Stimulated activated naive B cell treated with anti-CD40 and anti-IgM and Interleukin-4, amounts not matched to agents 10 μg/mL and 1 μg/mL and 100 μg/mL, for 72 hours (primary cell): ENCODE measurements around the gene PLS1.
"Not testable (repeated sequence)": the region's sequence is repeated elsewhere in the genome, so short reads cannot be mapped to it uniquely, and the experiment has no call there.

Experiments
- ATAC-seq, 2 donors: fragments of 150-1000 bp; cut with Tn5 transposase; replicated peaks; 2 replicates each; pipeline ENCODE4 v1.10.0; 2021; ENCODE audit warnings: moderate library complexity in 1 of 2
- DNase-seq: peaks from one replicate; pipeline ENCODE4 v3.0.0; 2021
- H3K27ac Mint-ChIP-seq: one replicate; pipeline ENCODE4 v1.8.0; 2022; ENCODE audit warnings: mild to moderate bottlenecking, mixed read lengths
- H3K27me3 Mint-ChIP-seq, 2 donors: one replicate each; pipeline ENCODE4 v1.8.0; 2022; ENCODE audit warnings: mixed read lengths in 2 of 2
- H3K36me3 Mint-ChIP-seq, 2 donors: one replicate each; pipeline ENCODE4 v1.8.0; 2022; ENCODE audit warnings: mixed read lengths in 2 of 2, mild to moderate bottlenecking in 1 of 2
- H3K4me1 Mint-ChIP-seq, 2 donors: one replicate each; pipeline ENCODE4 v1.8.0; 2022; ENCODE audit warnings: mixed read lengths in 2 of 2, mild to moderate bottlenecking in 1 of 2
- H3K4me3 Mint-ChIP-seq, 2 donors: one replicate each; pipeline ENCODE4 v1.8.0; 2022; ENCODE audit warnings: mild to moderate bottlenecking in 2 of 2, mixed read lengths in 2 of 2, moderate library complexity in 1 of 2
- H3K9me3 Mint-ChIP-seq, 2 donors: one replicate each; pipeline ENCODE4 v1.8.0; 2022; ENCODE audit warnings: mixed read lengths in 2 of 2, mild to moderate bottlenecking in 1 of 2

Gene PLS1

DNA sequence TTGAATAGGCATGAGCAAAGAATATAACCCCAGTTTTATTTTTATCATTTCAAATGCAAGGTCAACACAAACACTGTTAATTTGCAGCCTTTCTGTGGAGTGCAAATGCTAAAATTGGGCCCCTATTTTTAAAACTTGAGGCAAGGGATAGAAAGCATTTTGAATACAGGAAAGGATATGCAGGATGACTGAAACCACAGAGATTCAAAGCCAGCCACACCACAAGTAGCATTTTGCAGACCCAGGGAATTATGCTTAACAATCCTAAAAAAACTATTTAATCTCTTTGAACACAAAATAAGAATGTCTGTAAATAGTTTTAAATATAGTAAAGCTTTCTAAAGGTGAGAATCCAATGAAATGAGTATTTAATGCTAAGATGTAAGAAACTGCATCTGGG, 64.7 kb downstream of the PLS1 start:
- Mint-ChIP-seq H3K27ac (no peak overlapping the region), H3K4me3 (no peak overlapping the region), H3K9me3 (no peaks in the 10 kb centered on the region), H3K4me1 (peaks cover 0 to 5% of the 10 kb centered on the region in 2 donors), H3K36me3 (no peaks in the 10 kb centered on the region), H3K27me3 (no peaks in the 10 kb centered on the region)
- ATAC-seq (no peak), DNase-seq (no peak)

DNA sequence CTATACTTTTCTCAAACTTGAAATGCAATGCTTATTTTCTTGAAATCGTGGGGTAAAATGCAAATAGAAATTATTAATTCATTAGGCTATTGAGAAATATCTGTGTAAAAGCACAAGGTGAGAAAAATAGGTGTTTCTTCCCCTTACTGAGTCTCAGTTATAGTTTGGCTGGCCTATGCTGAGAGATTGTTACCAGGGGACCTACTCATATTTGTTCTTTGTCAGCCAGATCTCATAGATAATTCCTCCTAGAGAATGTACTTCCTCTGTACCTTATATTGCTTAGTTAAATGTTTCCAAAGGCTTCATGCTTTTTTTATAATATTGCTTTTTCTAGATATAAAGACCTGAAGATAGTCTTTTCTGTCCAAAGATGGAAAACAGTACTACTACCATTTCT, 67.7 kb downstream of the PLS1 start:
- H3K36me3 Mint-ChIP-seq = no peaks in the 10 kb centered on the region
- H3K27ac Mint-ChIP-seq = no peak overlapping the region
- DNase-seq (no peak), ATAC-seq (no peak)
- H3K9me3 Mint-ChIP-seq = no peaks in the 10 kb centered on the region
- no peaks in the 10 kb centered on the region for H3K4me1 Mint-ChIP-seq
- H3K27me3 Mint-ChIP-seq = no peaks in the 10 kb centered on the region
- no peak overlapping the region for H3K4me3 Mint-ChIP-seq

DNA sequence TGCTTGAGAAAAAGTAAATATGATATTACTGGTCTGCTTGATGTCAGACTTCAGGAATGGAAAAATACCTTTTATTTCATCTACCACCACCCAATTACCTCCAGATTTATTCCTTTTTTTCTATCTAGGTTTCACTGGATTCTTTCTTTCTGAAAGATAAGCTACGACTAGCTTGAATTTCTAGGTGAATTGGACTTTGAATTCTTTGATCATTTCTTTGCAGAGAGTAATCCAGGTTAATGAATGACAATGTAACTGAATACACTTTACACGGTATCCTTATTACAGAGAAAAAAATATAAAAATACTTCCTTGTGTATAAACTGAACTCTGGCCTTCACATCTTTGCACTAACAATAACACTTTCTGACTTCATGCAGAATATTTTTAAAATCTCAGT, 68.1 kb downstream of the PLS1 start:
- Mint-ChIP-seq H3K36me3 (no peaks in the 10 kb centered on the region), H3K4me1 (no peaks in the 10 kb centered on the region), H3K4me3 (no peak overlapping the region), H3K27me3 (no peaks in the 10 kb centered on the region), H3K9me3 (no peaks in the 10 kb centered on the region), H3K27ac (no peak overlapping the region)
- DNase-seq (no peak), ATAC-seq (no peak)

DNA sequence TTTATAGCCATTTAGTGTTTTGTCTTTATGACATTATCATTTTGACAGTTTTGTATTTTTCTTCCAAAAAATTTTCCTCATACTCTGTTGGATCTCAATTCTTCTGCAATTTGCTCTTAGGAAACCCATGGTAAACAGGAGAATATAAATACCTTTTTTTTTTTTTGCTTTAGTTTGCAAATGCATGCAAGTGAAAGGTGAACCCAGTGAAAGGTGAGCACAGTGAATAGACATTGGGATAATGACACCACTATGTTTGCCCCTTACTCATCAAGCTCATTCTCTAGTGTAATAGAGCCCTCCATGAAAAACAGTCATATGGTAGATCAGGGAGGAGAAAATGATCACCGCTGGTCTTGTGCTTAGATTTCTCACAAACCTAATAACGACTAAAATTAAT, 68.6 kb downstream of the PLS1 start:
- DNase-seq = no peak
- ATAC-seq = no peak
- Mint-ChIP-seq H3K9me3 (no peaks in the 10 kb centered on the region), H3K4me1 (no peaks in the 10 kb centered on the region), H3K4me3 (no peak overlapping the region), H3K36me3 (no peaks in the 10 kb centered on the region), H3K27ac (no peak overlapping the region), H3K27me3 (no peaks in the 10 kb centered on the region)

DNA sequence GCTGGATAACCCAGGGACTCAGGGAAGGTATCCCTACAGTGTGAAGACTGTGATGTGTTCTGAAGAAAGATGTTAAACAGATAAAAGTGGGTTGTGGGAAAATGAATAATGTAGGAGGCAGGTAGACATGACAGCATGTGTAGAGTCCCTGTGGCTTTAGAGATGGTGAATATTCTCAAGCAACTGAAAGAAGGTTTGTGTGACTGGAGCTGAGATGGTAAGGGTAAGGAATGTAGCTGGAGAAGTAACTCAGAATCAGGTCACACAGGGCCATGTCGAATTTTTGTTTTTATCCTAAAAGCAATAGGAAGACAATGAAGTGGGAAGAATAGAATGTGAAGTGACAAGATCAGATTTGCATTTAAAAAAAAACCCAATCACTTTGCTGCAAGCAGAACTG, 73.9 kb downstream of the PLS1 start:
- no peaks in the 10 kb centered on the region for H3K9me3 Mint-ChIP-seq
- DNase-seq = no peak
- no peak overlapping the region for H3K4me3 Mint-ChIP-seq
- H3K4me1 Mint-ChIP-seq = no peaks in the 10 kb centered on the region
- no peaks in the 10 kb centered on the region for H3K27me3 Mint-ChIP-seq
- no peak for ATAC-seq
- no peaks in the 10 kb centered on the region for H3K36me3 Mint-ChIP-seq
- H3K27ac Mint-ChIP-seq = no peak overlapping the region

DNA sequence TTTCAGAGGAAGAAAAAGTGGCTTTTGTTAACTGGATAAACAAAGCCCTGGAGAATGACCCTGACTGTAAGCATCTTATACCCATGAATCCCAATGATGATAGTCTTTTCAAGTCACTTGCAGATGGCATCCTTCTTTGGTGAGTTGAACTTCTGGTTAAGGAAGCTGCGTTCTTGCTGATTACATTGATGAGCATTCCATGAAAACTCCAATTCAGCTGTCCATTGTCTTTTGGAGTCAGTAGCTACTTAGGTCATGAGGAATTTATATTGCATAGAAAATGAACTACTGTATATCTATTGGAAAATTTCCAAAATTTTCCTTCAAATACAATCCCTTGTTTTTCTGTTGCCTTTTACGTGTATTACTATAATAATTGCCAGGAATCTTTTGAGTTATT, 80.0 kb downstream of the PLS1 start:
- H3K27me3 Mint-ChIP-seq = no peaks in the 10 kb centered on the region
- no peaks in the 10 kb centered on the region for H3K36me3 Mint-ChIP-seq
- no peaks in the 10 kb centered on the region for H3K4me1 Mint-ChIP-seq
- ATAC-seq (no peak), DNase-seq (no peak)
- H3K27ac Mint-ChIP-seq = no peak overlapping the region
- H3K4me3 Mint-ChIP-seq = no peak overlapping the region
- H3K9me3 Mint-ChIP-seq = no peaks in the 10 kb centered on the region

DNA sequence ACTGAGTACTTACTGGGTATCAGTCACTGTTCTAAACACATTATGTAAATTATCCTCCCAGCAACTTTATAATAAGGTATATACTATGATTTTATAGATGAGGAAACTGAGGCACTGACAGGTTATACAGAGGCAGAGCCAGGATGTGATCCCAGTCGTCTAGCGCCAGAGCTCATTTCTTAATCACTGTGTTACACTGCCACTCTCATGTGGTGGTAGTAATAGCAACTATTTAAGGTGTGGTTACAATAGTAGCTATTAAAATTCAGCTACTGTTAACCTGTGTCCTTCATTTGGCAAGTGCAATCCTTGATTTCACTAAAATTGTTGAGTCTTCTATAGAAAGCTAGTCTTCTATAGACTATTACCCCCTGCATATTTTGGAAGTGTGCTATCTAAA, 84.5 kb downstream of the PLS1 start:
- Mint-ChIP-seq H3K27ac (no peak overlapping the region), H3K36me3 (no peaks in the 10 kb centered on the region), H3K4me1 (no peaks in the 10 kb centered on the region), H3K4me3 (no peak overlapping the region), H3K9me3 (no peaks in the 10 kb centered on the region), H3K27me3 (no peaks in the 10 kb centered on the region)
- no peak for ATAC-seq
- no peak for DNase-seq

DNA sequence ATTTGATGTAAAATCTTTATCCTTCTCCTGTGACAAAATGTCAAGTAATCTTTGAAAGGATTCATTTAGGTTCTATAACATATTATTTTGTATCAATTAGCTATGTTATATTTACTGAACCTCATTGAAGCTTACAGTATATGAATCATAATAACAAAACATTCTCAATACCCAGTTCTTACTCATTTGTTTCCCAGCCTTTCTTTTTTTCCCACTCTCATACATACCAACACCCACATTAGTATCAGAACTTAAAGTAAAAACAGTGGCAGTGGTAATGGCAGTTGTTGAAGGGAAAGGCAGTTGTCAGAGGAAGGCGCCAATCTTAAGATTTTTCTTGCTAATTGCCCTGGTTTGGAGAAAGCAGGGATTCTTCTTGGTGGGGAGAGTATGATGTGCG, 94.4 kb downstream of the PLS1 start:
- H3K36me3 Mint-ChIP-seq = no peaks in the 10 kb centered on the region
- no peaks in the 10 kb centered on the region for H3K9me3 Mint-ChIP-seq
- no peak overlapping the region for H3K27ac Mint-ChIP-seq
- DNase-seq = no peak
- H3K4me1 Mint-ChIP-seq = no peaks in the 10 kb centered on the region
- H3K27me3 Mint-ChIP-seq = no peaks in the 10 kb centered on the region
- H3K4me3 Mint-ChIP-seq = no peak overlapping the region
- ATAC-seq = no peak

DNA sequence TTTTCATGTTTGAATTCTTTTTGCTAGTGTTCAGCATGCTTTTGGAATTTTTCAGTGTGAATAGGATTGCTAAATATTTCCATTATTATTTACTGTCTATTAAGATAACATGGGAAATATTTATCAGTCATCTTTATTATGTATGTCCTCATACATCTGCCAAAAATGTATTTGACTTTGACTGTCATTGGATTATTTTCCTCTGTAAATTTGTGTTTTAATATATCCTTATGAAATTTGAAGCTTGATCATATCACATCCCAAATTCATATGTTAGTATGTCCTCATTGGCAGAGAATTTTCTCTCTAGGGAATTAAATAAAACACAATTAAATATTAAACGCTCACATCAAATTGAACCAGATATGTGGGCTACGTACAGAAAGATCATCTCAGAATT, 95.3 kb downstream of the PLS1 start:
- no peaks in the 10 kb centered on the region for H3K4me1 Mint-ChIP-seq
- no peak overlapping the region for H3K4me3 Mint-ChIP-seq
- ATAC-seq (no peak), DNase-seq (no peak)
- H3K27ac Mint-ChIP-seq = no peak overlapping the region
- H3K36me3 Mint-ChIP-seq = no peaks in the 10 kb centered on the region
- no peaks in the 10 kb centered on the region for H3K27me3 Mint-ChIP-seq
- no peaks in the 10 kb centered on the region for H3K9me3 Mint-ChIP-seq

DNA sequence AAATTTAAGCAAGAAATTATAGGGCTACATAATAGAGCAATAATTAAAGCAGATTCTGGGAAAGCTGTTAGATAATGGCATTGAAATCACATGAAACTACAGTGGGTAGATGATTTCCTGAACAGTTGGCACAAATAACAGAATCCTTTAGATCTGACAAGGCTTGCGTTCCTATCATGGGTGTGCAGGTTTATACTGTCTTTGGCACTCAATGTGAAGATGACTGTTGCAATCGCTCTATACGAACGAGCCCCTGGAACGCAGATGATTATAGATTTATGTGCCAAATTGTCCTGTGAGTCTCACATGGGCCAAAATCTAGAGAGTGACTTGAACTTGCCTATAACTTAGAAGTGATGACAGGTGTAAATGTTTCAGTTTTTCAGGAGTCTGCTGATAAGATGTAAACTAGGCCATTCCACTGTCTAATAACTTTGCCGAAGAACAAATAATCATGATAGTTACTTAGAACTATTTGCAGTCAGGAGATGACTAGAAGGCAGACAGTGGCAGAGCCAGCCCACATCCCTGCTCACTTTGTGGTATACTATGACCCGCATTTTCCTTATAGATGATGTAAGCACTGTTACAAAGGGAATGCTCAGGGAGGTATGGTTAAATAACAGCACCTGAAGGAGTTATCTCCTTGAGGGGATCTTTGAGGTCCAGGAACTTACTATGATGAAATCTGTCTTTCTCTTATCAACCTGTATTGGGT, 97.1 kb downstream of the PLS1 start:
- Mint-ChIP-seq H3K4me3 (no peak overlapping the region), H3K27me3 (no peaks in the 10 kb centered on the region), H3K36me3 (no peaks in the 10 kb centered on the region), H3K4me1 (no peaks in the 10 kb centered on the region), H3K9me3 (no peaks in the 10 kb centered on the region), H3K27ac (no peak overlapping the region)
- DNase-seq = no peak
- ATAC-seq = no peak

DNA sequence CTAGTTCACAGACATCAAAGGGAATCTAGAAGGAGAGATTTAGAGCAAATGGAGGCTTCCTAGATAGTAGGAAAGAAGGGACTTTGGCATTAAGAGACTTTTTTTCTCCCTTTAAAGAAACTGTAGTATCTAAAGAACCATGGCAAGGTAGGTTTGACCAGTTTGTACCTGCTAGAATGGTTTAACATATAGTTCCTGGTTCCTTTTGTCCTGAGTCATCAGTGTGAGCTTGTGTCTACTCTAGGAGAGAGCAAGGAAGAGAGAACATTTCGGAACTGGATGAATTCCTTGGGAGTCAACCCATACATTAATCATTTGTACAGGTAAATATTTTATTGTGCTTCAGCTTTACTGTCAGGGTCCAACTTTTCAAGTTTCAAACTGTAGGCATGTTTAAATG, 98.0 kb downstream of the PLS1 start:
- DNase-seq = no peak
- H3K27ac Mint-ChIP-seq = no peak overlapping the region

DNA sequence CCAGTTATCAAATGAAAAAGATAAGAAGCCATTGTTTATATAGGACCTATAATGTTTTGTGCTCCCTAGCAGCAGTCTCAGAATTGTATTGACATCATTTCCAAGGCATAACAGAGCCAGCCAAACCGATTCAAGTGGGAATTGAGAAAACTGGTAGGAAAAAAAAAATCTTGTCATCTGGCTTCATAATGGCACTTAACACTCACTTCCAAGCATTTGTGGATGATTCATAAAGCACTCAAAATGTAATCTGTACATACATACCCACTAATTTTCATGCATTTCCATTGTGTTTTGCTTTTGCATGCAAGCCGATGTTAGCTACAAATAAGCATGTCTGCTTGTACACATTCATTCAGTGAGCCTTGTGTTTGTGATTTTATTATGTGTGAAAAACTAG, 109.0 kb downstream of the PLS1 start:
- no peak overlapping the region for H3K27ac Mint-ChIP-seq
- H3K27me3 Mint-ChIP-seq = peaks cover 0 to 6% of the 10 kb centered on the region in 2 donors
- H3K4me1 Mint-ChIP-seq = peaks cover 0 to 3% of the 10 kb centered on the region in 2 donors
- H3K4me3 Mint-ChIP-seq = no peak overlapping the region
- DNase-seq (no peak), ATAC-seq (no peak)
- peaks cover 0 to 2% of the 10 kb centered on the region in 2 donors for H3K9me3 Mint-ChIP-seq
- H3K36me3 Mint-ChIP-seq = no peaks in the 10 kb centered on the region

More for the DNA sequence above, 98.0 kb downstream of the PLS1 start:
- Mint-ChIP-seq H3K9me3 (no peaks in the 10 kb centered on the region), H3K27me3 (no peaks in the 10 kb centered on the region), H3K4me3 (no peak overlapping the region), H3K4me1 (no peaks in the 10 kb centered on the region), H3K36me3 (no peaks in the 10 kb centered on the region)
- ATAC-seq = no peak

DNA sequence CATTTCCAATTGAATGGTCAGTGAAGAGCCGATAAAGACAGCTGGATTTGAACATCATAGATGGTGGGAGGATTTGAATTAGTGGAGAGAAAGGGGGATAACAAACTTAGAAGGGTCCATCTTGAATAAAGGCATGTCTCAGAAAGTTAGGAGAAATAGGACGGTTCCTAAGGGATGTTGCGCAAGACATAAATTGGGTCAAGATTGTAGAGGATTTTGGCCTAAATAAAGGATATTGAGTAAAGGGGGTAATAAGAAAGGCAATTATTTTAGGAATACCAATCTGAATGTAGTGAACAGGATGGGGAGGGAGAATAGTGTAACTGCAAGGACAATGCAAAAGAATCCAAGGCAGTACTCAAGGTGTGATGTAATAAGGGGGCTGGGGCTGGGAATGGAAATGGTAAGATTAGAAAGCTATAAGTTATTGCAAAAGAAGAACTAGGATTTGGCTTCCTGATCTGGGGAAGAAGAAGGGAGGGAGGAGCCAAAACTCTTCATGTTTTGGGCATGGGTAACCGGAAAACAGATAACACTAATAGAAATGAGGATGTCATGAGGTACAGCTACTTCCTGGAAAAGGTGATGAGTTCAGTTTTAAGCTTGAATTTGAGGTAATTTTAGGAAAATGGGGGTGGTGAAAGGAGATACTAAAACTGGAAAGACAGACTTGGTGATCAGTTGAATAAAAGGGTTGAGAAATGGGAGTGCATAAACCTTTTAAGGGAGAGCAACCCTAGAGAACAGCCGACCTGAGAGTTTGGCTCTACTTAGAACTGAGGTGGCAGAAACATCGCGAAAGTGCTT, 110.3 kb downstream of the PLS1 start:
- Mint-ChIP-seq H3K27me3 (peaks cover 0 to 6% of the 10 kb centered on the region in 2 donors), H3K4me1 (peaks cover 0 to 3% of the 10 kb centered on the region in 2 donors), H3K9me3 (no peaks in the 10 kb centered on the region), H3K27ac (no peak overlapping the region), H3K36me3 (no peaks in the 10 kb centered on the region), H3K4me3 (no peak overlapping the region)
- DNase-seq (no peak), ATAC-seq (no peak)

DNA sequence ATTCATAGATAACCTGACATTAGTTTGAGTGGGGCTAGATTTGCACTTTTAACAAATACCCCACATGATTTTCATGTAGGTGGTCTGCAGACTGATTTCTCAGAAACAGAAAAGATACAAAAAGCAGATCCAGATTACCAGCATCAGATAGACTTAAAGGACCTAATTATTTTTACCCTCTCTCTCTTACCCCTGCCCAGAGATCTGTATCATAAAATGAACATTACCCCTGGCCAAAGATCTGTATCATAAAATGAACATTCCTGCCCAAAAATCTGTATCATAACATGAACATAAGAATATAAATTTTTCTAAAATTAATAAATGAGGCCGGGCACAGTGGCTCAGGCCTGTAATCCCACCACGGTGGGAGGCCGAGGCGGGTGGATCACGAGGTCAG, 113.0 kb downstream of the PLS1 start:
- H3K27ac Mint-ChIP-seq = no peak overlapping the region
- no peak overlapping the region for H3K4me3 Mint-ChIP-seq
- H3K36me3 Mint-ChIP-seq = no peaks in the 10 kb centered on the region
- peaks cover 0 to 3% of the 10 kb centered on the region in 2 donors for H3K4me1 Mint-ChIP-seq
- no peak for ATAC-seq
- H3K27me3 Mint-ChIP-seq = peaks cover 0 to 6% of the 10 kb centered on the region in 2 donors
- DNase-seq = no peak
- no peaks in the 10 kb centered on the region for H3K9me3 Mint-ChIP-seq

DNA sequence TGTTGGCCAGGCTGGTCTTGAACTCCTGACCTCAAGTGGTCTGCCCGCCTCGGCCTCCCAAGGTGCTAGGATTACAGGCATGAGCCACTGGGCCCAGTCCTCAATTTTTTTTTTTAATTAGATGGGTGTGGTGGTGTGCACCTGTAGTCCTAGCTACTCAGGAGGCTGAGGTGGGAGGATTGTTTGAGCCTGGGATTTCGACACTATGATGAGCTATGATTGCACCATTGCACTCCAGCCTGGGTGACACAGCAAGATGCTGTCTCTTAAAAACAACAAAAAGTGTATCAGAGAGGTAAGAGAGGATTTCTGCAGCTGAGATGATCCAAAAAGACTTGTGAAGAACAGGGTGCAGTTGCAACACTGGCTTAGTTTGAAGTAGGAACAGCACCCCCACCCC, 118.7 kb downstream of the PLS1 start:
- H3K27me3 Mint-ChIP-seq = peaks cover 23 to 33% of the 10 kb centered on the region in 2 donors
- not testable (repeated sequence) for H3K9me3 Mint-ChIP-seq, H3K36me3 Mint-ChIP-seq, DNase-seq, H3K4me3 Mint-ChIP-seq, H3K4me1 Mint-ChIP-seq, ATAC-seq, H3K27ac Mint-ChIP-seq
